ENCODE measurements around the gene GPATCH2.

The GPATCH2 gene

DNA sequence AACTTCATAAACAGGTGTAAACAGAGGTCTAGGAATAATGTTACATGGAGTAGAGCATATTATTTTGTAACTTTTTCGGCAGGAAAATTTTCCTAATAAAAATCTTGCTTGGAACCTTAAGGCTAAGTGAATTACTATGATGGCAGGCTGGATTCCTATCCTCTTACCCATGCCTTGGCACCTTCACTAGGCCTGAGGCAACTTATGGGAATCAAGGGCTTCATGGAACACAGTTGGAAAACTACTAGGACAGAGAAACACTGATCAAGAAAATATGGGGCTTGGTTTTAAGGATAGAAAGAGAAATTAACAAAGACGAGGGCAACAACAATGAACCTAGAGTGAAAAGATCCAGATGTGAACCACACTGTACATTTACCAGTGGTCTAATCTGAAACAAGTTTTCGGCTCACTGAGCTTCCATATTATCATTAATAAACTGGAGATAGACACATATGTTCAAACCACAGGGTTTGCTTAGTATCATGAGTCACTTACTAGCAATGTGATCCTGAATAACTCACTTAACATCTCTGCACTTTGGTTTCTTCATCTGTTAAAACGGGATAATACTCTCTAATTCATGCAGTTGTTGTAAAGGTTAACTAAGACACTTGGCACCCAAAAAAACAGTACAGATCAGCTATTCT, 68.5 kb downstream of the GPATCH2 start:
- no peaks in the 10 kb centered on the region for H3K9me3 Mint-ChIP-seq
- no peak for DNase-seq
- H3K27ac Mint-ChIP-seq: no peak overlapping the region
- no peaks in the 10 kb centered on the region for H3K36me3 Mint-ChIP-seq
- no peak overlapping the region for H3K4me3 Mint-ChIP-seq
- no peaks in the 10 kb centered on the region for H3K4me1 Mint-ChIP-seq
- CTCF ChIA-PET: interaction anchor here (0.7 kb wide), 1 partner anchor 141 kb away, joined by 3 read pairs; no protein-coding TSS in a partner anchor
- no peaks in the 10 kb centered on the region for H3K27me3 Mint-ChIP-seq

GRCh38 chr1:217561446-217561845, 69.4 kb downstream of the GPATCH2 start:
- Mint-ChIP-seq H3K27me3 (no peaks in the 10 kb centered on the region), H3K4me1 (no peaks in the 10 kb centered on the region), H3K9me3 (no peaks in the 10 kb centered on the region), H3K36me3 (no peaks in the 10 kb centered on the region), H3K4me3 (no peak overlapping the region), H3K27ac (no peak overlapping the region)
- DNase-seq: no peak
- CTCF ChIA-PET: interaction anchor here (0.7 kb wide), 1 partner anchor 140 kb away, joined by 3 read pairs; no protein-coding TSS in a partner anchor

DNA sequence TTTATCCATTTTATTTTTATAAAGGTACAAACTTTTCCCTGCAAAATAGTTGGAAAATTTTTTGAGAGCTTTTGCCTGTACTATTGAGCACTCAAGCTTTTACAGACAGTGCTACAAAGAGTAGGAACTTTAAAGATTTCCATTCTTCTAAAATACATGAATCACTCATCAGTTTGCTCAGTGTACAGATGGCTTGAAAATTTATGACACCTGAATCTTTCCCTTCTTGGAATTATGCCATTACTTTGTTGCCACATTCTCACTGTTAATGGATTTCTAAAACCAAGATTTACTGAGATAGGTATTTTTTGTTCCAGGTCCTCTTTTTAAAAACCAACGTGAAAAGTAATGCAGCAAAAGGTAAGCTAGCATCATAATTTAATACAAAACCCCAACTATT, 76.0 kb downstream of the GPATCH2 start:
- CTCF ChIA-PET: no interaction called here
- no peaks in the 10 kb centered on the region for H3K9me3 Mint-ChIP-seq
- H3K27ac Mint-ChIP-seq: no peak overlapping the region
- no peak overlapping the region for H3K4me3 Mint-ChIP-seq
- H3K4me1 Mint-ChIP-seq: no peaks in the 10 kb centered on the region
- no peaks in the 10 kb centered on the region for H3K27me3 Mint-ChIP-seq
- H3K36me3 Mint-ChIP-seq: no peaks in the 10 kb centered on the region
- no peak for DNase-seq

GRCh38 chr1:217553949-217554509, 76.9 kb downstream of the GPATCH2 start:
- no peak for DNase-seq
- no peaks in the 10 kb centered on the region for H3K36me3 Mint-ChIP-seq
- H3K27me3 Mint-ChIP-seq: no peaks in the 10 kb centered on the region
- no peaks in the 10 kb centered on the region for H3K9me3 Mint-ChIP-seq
- no peak overlapping the region for H3K27ac Mint-ChIP-seq
- H3K4me3 Mint-ChIP-seq: no peak overlapping the region
- CTCF ChIA-PET: no interaction called here
- no peaks in the 10 kb centered on the region for H3K4me1 Mint-ChIP-seq

DNA sequence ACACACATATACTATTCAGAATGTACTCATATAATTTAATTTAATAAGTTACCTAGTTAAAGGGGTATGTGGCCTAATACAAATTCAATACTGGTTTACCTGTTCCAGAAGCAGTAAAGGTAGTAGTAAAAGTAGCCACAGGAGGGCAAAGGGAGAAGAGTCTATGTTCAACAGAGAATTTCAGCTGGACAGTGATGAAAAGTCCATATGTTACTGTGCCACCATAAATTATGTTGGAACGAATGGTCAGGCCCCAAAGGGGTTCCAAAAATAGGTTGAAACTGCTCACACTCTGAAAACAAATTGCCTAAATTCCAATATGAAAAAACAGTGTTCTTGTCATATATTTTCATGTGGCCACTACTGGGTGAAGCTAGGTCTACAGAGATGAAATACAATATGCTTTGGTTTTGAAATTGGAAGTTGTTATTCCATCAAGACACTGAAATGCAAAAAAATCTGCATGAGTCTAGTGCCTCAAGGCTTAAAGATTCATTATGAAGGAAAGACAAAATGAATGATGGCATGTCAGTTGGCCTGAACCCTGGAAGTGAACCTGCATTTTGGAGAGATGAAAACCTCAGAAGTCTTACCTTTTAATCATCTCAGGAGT, 78.4 kb downstream of the GPATCH2 start:
- peaks cover 10% of the 10 kb centered on the region for H3K9me3 Mint-ChIP-seq
- no peaks in the 10 kb centered on the region for H3K4me1 Mint-ChIP-seq
- peaks cover 4% of the 10 kb centered on the region for H3K36me3 Mint-ChIP-seq
- H3K27me3 Mint-ChIP-seq: no peaks in the 10 kb centered on the region
- no peak overlapping the region for H3K27ac Mint-ChIP-seq
- CTCF ChIA-PET: no interaction called here
- DNase-seq: no peak
- H3K4me3 Mint-ChIP-seq: no peak overlapping the region

- Mint-ChIP-seq H3K27me3 (no peaks in the 10 kb centered on the region), H3K9me3 (peaks cover 6% of the 10 kb centered on the region), H3K4me3 (no peak overlapping the region), H3K27ac (no peak overlapping the region), H3K4me1 (no peaks in the 10 kb centered on the region), H3K36me3 (peaks cover under 1% of the 10 kb centered on the region)
- no peak for DNase-seq
- CTCF ChIA-PET: no interaction called here
These were observed 88.1 kb downstream of the GPATCH2 start for GRCh38 chr1:217542837-217543236.

GRCh38 chr1:217542136-217542777, 88.6 kb downstream of the GPATCH2 start:
- DNase-seq: no peak
- Mint-ChIP-seq H3K36me3 (no peaks in the 10 kb centered on the region), H3K4me1 (no peaks in the 10 kb centered on the region), H3K27ac (no peak overlapping the region), H3K9me3 (peaks cover 4% of the 10 kb centered on the region), H3K27me3 (no peaks in the 10 kb centered on the region), H3K4me3 (no peak overlapping the region)
- CTCF ChIA-PET: no interaction called here

DNA sequence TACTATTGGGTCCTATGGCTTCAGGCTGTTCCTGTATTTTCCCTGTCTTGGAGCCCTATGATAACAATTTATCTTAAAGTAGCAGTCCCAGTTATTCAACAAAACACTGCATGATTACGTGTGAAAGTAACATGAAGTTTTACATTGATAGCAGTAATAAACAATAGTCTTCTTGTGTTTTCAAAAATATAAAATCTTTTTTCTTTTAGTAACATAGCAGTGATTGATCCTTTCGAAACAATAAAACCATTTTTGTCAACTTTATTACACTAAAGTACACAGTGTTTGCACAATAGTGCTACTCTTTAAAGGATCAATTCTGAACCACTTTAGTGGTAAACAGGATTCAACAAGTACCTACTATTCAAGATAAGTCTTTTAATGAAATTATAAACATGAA, 90.6 kb downstream of the GPATCH2 start:
- H3K4me3 Mint-ChIP-seq: no peak overlapping the region
- CTCF ChIA-PET: no interaction called here
- DNase-seq: no peak
- H3K9me3 Mint-ChIP-seq: no peaks in the 10 kb centered on the region
- H3K4me1 Mint-ChIP-seq: no peaks in the 10 kb centered on the region
- no peak overlapping the region for H3K27ac Mint-ChIP-seq
- no peaks in the 10 kb centered on the region for H3K36me3 Mint-ChIP-seq
- no peaks in the 10 kb centered on the region for H3K27me3 Mint-ChIP-seq

DNA sequence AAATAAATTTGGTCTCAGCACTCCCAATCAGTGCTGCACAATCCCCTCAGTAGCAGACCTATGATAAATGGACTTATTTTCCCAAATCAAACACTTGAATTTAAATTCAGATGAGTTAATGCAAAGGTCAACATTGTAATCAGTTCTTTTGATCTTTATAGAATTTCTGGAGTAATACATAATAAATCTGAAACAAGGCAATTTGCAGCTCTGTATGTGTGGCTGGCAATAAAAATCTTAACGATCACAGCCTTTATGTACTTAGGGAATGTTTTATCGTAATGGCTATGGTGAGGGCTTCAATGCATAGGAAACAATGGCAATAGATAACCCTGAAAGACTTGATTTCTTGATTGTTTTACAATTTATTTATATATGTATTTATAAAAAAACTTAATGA, 91.4 kb downstream of the GPATCH2 start:
- DNase-seq: no peak
- H3K4me3 Mint-ChIP-seq: no peak overlapping the region
- no peaks in the 10 kb centered on the region for H3K9me3 Mint-ChIP-seq
- no peaks in the 10 kb centered on the region for H3K36me3 Mint-ChIP-seq
- no peak overlapping the region for H3K27ac Mint-ChIP-seq
- H3K27me3 Mint-ChIP-seq: no peaks in the 10 kb centered on the region
- no peaks in the 10 kb centered on the region for H3K4me1 Mint-ChIP-seq
- CTCF ChIA-PET: no interaction called here

DNA sequence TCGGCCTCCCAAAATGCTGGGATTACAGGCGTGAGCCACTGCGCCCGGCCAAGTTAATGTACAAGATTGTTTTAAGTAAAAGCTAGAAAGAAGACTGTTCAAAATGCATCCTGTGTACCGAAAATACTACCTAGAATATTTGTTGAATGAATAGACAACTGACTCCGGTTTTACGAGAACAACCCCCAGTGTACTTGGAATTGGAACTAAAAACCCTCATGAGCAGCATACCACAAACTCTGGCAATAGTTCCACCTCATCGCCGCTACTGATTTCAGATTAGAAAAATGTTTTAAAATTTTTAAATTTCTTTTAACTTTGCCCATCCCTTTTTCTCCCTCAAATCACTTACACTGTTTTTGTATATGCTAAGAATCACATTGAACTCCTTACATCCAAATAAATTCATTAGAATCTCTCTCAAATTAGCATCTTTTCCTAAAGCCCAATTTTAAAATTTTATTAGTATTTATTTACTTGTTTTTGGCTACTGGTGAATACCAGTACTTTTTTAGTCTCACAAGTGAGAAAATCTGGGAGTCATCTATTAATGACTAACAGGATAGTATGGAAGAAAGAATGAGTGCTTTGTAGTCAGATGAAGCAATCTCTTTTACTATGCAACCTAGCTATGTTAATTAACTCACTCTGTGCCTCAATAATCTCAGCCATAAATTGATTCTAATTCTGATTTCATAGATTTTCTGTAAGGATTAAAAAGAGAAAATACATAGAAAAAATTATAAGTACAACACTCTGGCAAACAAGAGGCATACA, 95.1 kb downstream of the GPATCH2 start:
- CTCF ChIA-PET: no interaction called here
- Mint-ChIP-seq H3K36me3 (no peaks in the 10 kb centered on the region), H3K4me1 (no peaks in the 10 kb centered on the region), H3K4me3 (no peak overlapping the region), H3K27ac (no peak overlapping the region), H3K27me3 (no peaks in the 10 kb centered on the region), H3K9me3 (no peaks in the 10 kb centered on the region)
- no peak for DNase-seq

- CTCF ChIA-PET: no interaction called here
- Mint-ChIP-seq H3K9me3 (no peaks in the 10 kb centered on the region), H3K36me3 (no peaks in the 10 kb centered on the region), H3K4me1 (no peaks in the 10 kb centered on the region), H3K27me3 (no peaks in the 10 kb centered on the region), H3K4me3 (no peak overlapping the region), H3K27ac (no peak overlapping the region)
- DNase-seq: no peak
These were observed 96.3 kb downstream of the GPATCH2 start for GRCh38 chr1:217534566-217534965.

- Mint-ChIP-seq H3K9me3 (no peaks in the 10 kb centered on the region), H3K4me3 (no peak overlapping the region), H3K27me3 (no peaks in the 10 kb centered on the region), H3K36me3 (no peaks in the 10 kb centered on the region), H3K27ac (no peak overlapping the region), H3K4me1 (no peaks in the 10 kb centered on the region)
- no peak for DNase-seq
- CTCF ChIA-PET: no interaction called here
These were observed 102.6 kb downstream of the GPATCH2 start for GRCh38 chr1:217528271-217528670.

DNA sequence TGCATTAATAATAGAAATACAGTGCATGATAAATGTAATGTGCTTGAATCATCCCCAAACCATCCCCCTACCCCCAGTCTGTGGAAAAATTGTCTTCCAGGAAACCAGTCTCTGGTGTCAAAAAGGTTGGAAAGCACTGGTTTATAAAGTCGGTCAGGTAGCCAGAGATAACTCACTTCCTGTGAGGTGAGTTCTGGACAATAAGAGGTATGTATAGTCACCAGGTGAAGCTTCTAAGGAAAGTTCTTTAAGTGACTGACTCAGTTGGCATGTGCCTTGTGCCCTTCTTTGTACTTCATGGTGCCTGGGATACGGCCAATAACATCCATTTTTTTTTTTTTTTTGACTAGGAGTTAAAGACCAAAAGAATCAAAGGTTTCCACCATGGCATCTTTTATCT, 103.7 kb downstream of the GPATCH2 start:
- CTCF ChIA-PET: no interaction called here
- Mint-ChIP-seq H3K27ac (no peak overlapping the region), H3K36me3 (no peaks in the 10 kb centered on the region), H3K4me3 (no peak overlapping the region), H3K4me1 (no peaks in the 10 kb centered on the region), H3K27me3 (no peaks in the 10 kb centered on the region), H3K9me3 (no peaks in the 10 kb centered on the region)
- DNase-seq: no peak

DNA sequence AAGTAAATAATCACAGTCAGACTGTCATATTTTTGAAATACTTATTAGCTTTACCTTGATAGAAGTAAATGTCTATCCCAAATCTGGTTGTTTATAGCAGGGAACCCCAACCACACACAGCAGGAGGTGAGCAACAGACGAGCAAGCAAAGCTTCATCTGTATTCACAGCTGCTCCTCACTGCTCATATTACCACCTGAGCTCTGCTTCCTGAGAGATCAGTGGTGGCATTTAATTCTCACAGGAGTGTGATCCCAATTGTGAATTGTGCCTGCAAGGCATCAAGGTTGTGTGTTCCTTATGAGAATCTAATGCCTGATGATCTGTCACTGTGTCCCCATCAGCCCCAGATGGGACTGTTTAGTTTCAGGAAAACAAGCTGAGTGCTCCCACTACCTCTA, 104.3 kb downstream of the GPATCH2 start:
- H3K4me3 Mint-ChIP-seq: no peak overlapping the region
- CTCF ChIA-PET: no interaction called here
- no peaks in the 10 kb centered on the region for H3K4me1 Mint-ChIP-seq
- no peaks in the 10 kb centered on the region for H3K9me3 Mint-ChIP-seq
- H3K27ac Mint-ChIP-seq: no peak overlapping the region
- DNase-seq: no peak
- no peaks in the 10 kb centered on the region for H3K36me3 Mint-ChIP-seq
- no peaks in the 10 kb centered on the region for H3K27me3 Mint-ChIP-seq
